SK-N-SH (cell line): Measurements from ENCODE around the gene DYNLRB1. TPM values are rescaled to one million over a fixed set of nuclear protein-coding genes. Genes with fewer than 3 reads are reported as not detected.

Experiments
- CTCF ChIA-PET: fragments of 300-600, 350-600 bp; formaldehyde crosslinking; extraction: SDS; loops from one replicate; lab custom pipeline; 2021; lab: Yijun Ruan, JAX
- POLR2A ChIA-PET: fragments of 350-600 bp; sonication (Branson Sonifier 250); formaldehyde crosslinking; extraction: SDS; loops from one replicate; lab custom pipeline; 2020; ENCODE audit warnings: antibody characterized with exemption, inconsistent platforms; lab: Yijun Ruan, JAX
- DNase-seq: peaks from one replicate; pipeline ENCODE4 v3.0.0; 2012
- H2AFZ ChIP-seq: fragments of 200-600 bp; sonication (generic); 2 replicates; pipeline ENCODE4 v1.8.1; 2016; ENCODE audit warnings: antibody characterized with exemption, mild to moderate bottlenecking, low read depth
- H3F3A ChIP-seq: fragments of 200-600 bp; sonication (generic); replicated peaks from 2 replicates; pipeline ENCODE3; 2016; ENCODE audit warnings: antibody characterized with exemption, mild to moderate bottlenecking; ENCODE audit not compliant: insufficient read depth
- H3K27ac ChIP-seq, 2 experiments: fragments of 200-500 bp in 1 of 2; fragments of 200-600 bp in 1 of 2; sonication (Bioruptor generic) in 1 of 2; sonication (generic), shearing (Covaris generic) in 1 of 2; 2 replicates each; pipeline versions ENCODE4 v1.5.1 to v1.6.1; 2014 to 2016; ENCODE audit warnings: low read depth in 2 of 2, inconsistent platforms in 1 of 2, low read length in 1 of 2, mild to moderate bottlenecking in 1 of 2, mixed read lengths in 1 of 2
- H3K27me3 ChIP-seq: fragments of 200-600 bp; sonication (generic), shearing (Covaris generic); 2 replicates; pipeline ENCODE4 v1.6.1; 2016; ENCODE audit warnings: mixed run types; ENCODE audit not compliant: insufficient read depth
- H3K36me3 ChIP-seq, 2 experiments: fragments of 200-500 bp in 1 of 2; fragments of 200-600 bp in 1 of 2; sonication (Bioruptor generic) in 1 of 2; sonication (generic) in 1 of 2; replicated peaks in 1 of 2; 2 replicates each; pipeline versions ENCODE3 to v1.5.1; 2014 to 2016; ENCODE audit warnings: low read length in 1 of 2, mild to moderate bottlenecking in 1 of 2; ENCODE audit not compliant: insufficient read depth in 2 of 2, control insufficient read depth in 1 of 2
- H3K4me1 ChIP-seq, 2 experiments: fragments of 200-500 bp in 1 of 2; fragments of 200-600 bp in 1 of 2; sonication (Bioruptor generic) in 1 of 2; sonication (generic), shearing (Covaris generic) in 1 of 2; 2 replicates each; pipeline versions ENCODE4 v1.5.1 to v1.6.1; 2014 to 2016; ENCODE audit warnings: low read depth in 1 of 2, low read length in 1 of 2, mixed run types in 1 of 2; ENCODE audit not compliant: insufficient read depth in 2 of 2, control insufficient read depth in 1 of 2
- H3K4me2 ChIP-seq: fragments of 200-600 bp; sonication (generic), shearing (Covaris generic); 2 replicates; pipeline ENCODE4 v1.6.1; 2017; ENCODE audit warnings: mixed run types
- H3K4me3 ChIP-seq, 2 experiments: fragments of 200-500 bp in 1 of 2; fragments of 200-600 bp in 1 of 2; sonication (Bioruptor generic) in 1 of 2; sonication (generic), shearing (Covaris generic) in 1 of 2; 2 replicates each; pipeline versions ENCODE4 v1.5.1 to v1.8.1; 2014 to 2016; ENCODE audit warnings: low read depth in 2 of 2, inconsistent platforms in 1 of 2, low read length in 1 of 2, mild to moderate bottlenecking in 1 of 2, mixed read lengths in 1 of 2, moderate library complexity in 1 of 2
- H3K79me2 ChIP-seq: fragments of 200-600 bp; sonication (generic); 2 replicates; pipeline ENCODE4 v1.8.1; 2017; ENCODE audit warnings: mild to moderate bottlenecking; ENCODE audit not compliant: insufficient read depth
- H3K9ac ChIP-seq: fragments of 200-600 bp; sonication (generic); 2 replicates; pipeline ENCODE4 v1.6.1; 2017; ENCODE audit warnings: mixed run types
- H3K9me2 ChIP-seq: fragments of 200-600 bp; sonication (generic); 2 replicates; pipeline ENCODE4 v1.6.1; 2017; ENCODE audit warnings: mixed run types
- H3K9me3 ChIP-seq: fragments of 200-600 bp; sonication (generic); 2 replicates; pipeline ENCODE4 v1.6.1; 2017; ENCODE audit warnings: mixed run types, mild to moderate bottlenecking, moderate library complexity
- H4K20me1 ChIP-seq: fragments of 200-600 bp; sonication (generic); 2 replicates; pipeline ENCODE4 v1.6.1; 2017; ENCODE audit warnings: mild to moderate bottlenecking, mixed run types; ENCODE audit not compliant: insufficient read depth
- CHD2 ChIP-seq: fragments of 150-350 bp; IDR thresholded peaks from 2 replicates; pipeline ENCODE4 v1.6.1; 2018; ENCODE audit warnings: low read length; ENCODE audit not compliant: partially characterized antibody
- ELF1 ChIP-seq: IDR thresholded peaks from 2 replicates; pipeline ENCODE4 v1.4.0; 2012
- EZH2phosphoT487 ChIP-seq: fragments of 200-600 bp; sonication (generic); IDR thresholded peaks from 2 replicates; pipeline ENCODE4 v1.6.1; 2017; ENCODE audit warnings: low read depth, mixed run types, mild to moderate bottlenecking, antibody characterized with exemption, moderate library complexity, borderline replicate concordance
- FOSL2 ChIP-seq: IDR thresholded peaks from 2 replicates; pipeline ENCODE4 v1.4.0; 2012; ENCODE audit warnings: low read depth, mild to moderate bottlenecking, moderate library complexity, borderline replicate concordance
- GABPA ChIP-seq: IDR thresholded peaks from 2 replicates; pipeline ENCODE4 v1.4.0; 2012; ENCODE audit warnings: low read depth, mild to moderate bottlenecking
- MEF2A ChIP-seq: IDR thresholded peaks from 2 replicates; pipeline ENCODE4 v1.4.0; 2012; ENCODE audit warnings: low read depth, borderline replicate concordance
- NFIC ChIP-seq: IDR thresholded peaks from 2 replicates; pipeline ENCODE4 v1.4.0; 2012; ENCODE audit warnings: borderline replicate concordance
- RAD21 ChIP-seq: IDR thresholded peaks from 2 replicates; pipeline ENCODE4 v1.6.1; 2012; ENCODE audit warnings: mild to moderate bottlenecking, low read length
- RXRA ChIP-seq: IDR thresholded peaks from 2 replicates; pipeline ENCODE4 v1.4.0; 2012; ENCODE audit warnings: low read depth, mild to moderate bottlenecking, borderline replicate concordance
- TAF1 ChIP-seq: IDR thresholded peaks from 2 replicates; pipeline ENCODE4 v1.6.1; 2012; ENCODE audit warnings: low read depth, mild to moderate bottlenecking, low read length, moderate library complexity, borderline replicate concordance
- TCF12 ChIP-seq: IDR thresholded peaks from 2 replicates; pipeline ENCODE4 v1.4.0; 2012
- TEAD4 ChIP-seq: IDR thresholded peaks from 2 replicates; pipeline ENCODE4 v1.4.0; 2012; ENCODE audit warnings: mild to moderate bottlenecking, borderline replicate concordance; ENCODE audit not compliant: insufficient read depth
- whole genome bisulfite sequencing: methylation state at CpG from one replicate; pipeline ENCODE4 v1.1.6; 2017; ENCODE audit warnings: low lambda C conversion rate; 5-methylcytosine and 5-hydroxymethylcytosine counted together
- polyA plus RNA-seq, 3 experiments: library from polyadenylated mRNA; depleted of rRNA; stranded (reverse); fragments of >200 nt; gene quantifications; 2 replicates each; pipeline ENCODE4 v1.2.3, GENCODE V29; 2012
- TF ChIP-seq, protein P1 (sequence below): IDR thresholded peaks from 2 replicates; pipeline ENCODE4; 2012
- TF ChIP-seq, protein P2 (sequence below): fragments of 200-600 bp; sonication (generic); IDR thresholded peaks from 2 replicates; pipeline ENCODE4 v1.6.1; 2017; ENCODE audit warnings: antibody characterized with exemption, mild to moderate bottlenecking, moderate library complexity
- TF ChIP-seq, protein P3 (sequence below): IDR thresholded peaks from 2 replicates; pipeline ENCODE4 v1.6.1; 2012; ENCODE audit warnings: mild to moderate bottlenecking, low read depth, low read length, moderate library complexity

DYNLRB1 gene
- polyA plus RNA-seq, 1 of the 3 experiments (the other 2 are of a cell fraction), result 402 TPM

DNA sequence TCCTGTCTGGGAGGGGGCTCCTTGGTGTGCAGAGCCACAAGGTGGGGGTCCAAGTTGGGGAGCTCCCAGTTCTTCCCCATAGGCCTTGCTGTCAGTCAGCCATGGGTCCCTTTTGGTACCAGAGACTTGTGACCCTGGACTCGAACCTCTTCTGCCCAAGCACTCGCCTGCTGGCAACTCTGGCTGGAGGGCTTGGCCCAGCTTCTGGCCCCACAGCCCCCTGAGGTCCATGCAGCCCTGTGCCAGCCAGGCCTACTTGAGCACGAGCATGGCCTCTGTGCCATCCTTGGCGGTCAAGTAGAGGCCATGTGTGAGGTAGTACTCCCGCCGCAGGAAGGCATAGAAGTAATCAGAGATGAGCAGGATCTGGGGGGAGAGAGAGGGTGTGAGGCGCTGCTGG lies 44.4 kb downstream of the DYNLRB1 start (continued):
- TF ChIP-seq GABPA, result no peak
- TF ChIP-seq MEF2A, result no peak
- TF ChIP-seq, protein P1, sequence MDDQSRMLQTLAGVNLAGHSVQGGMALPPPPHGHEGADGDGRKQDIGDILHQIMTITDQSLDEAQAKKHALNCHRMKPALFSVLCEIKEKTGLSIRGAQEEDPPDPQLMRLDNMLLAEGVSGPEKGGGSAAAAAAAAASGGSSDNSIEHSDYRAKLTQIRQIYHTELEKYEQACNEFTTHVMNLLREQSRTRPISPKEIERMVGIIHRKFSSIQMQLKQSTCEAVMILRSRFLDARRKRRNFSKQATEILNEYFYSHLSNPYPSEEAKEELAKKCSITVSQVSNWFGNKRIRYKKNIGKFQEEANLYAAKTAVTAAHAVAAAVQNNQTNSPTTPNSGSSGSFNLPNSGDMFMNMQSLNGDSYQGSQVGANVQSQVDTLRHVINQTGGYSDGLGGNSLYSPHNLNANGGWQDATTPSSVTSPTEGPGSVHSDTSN, result no peak
- TF ChIP-seq ELF1, result no peak

DNA sequence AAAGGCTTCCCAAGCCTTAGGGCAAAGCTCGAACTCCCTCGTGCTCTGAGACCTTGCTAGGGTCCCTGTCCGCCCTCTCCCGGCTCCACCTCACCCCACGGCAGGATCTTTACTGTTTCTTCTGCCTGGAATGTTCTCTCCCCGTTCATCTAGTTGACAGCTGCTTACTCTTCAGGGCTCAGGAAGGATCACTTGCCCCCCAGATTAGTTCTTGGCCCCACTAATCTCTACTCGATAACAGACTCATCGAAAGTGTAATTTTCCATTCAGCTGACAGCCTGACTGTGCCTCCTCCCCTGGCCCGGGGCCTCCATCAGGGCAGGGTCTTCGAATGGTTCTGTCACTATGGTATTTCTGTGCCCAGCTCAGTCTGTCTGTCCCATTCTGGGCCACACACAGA lies 45.4 kb downstream of the DYNLRB1 start:
- no peak overlapping the region for H2AFZ ChIP-seq
- H3K79me2 ChIP-seq, result no peaks in the 10 kb centered on the region
- peaks cover 0 to 9% of the 10 kb centered on the region in 2 experiments; a peak in 1 of 4 replicates for H3K4me1 ChIP-seq
- H3K27me3 ChIP-seq, result no peaks in the 10 kb centered on the region
- no peak for TF ChIP-seq RAD21
- TF ChIP-seq, protein P2, sequence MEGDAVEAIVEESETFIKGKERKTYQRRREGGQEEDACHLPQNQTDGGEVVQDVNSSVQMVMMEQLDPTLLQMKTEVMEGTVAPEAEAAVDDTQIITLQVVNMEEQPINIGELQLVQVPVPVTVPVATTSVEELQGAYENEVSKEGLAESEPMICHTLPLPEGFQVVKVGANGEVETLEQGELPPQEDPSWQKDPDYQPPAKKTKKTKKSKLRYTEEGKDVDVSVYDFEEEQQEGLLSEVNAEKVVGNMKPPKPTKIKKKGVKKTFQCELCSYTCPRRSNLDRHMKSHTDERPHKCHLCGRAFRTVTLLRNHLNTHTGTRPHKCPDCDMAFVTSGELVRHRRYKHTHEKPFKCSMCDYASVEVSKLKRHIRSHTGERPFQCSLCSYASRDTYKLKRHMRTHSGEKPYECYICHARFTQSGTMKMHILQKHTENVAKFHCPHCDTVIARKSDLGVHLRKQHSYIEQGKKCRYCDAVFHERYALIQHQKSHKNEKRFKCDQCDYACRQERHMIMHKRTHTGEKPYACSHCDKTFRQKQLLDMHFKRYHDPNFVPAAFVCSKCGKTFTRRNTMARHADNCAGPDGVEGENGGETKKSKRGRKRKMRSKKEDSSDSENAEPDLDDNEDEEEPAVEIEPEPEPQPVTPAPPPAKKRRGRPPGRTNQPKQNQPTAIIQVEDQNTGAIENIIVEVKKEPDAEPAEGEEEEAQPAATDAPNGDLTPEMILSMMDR, result no peak
- no peak for TF ChIP-seq RXRA
- no peak for TF ChIP-seq CHD2
- TF ChIP-seq NFIC, result no peak
- no peak for TF ChIP-seq TAF1
- TF ChIP-seq FOSL2, result no peak
- TF ChIP-seq, protein P3, sequence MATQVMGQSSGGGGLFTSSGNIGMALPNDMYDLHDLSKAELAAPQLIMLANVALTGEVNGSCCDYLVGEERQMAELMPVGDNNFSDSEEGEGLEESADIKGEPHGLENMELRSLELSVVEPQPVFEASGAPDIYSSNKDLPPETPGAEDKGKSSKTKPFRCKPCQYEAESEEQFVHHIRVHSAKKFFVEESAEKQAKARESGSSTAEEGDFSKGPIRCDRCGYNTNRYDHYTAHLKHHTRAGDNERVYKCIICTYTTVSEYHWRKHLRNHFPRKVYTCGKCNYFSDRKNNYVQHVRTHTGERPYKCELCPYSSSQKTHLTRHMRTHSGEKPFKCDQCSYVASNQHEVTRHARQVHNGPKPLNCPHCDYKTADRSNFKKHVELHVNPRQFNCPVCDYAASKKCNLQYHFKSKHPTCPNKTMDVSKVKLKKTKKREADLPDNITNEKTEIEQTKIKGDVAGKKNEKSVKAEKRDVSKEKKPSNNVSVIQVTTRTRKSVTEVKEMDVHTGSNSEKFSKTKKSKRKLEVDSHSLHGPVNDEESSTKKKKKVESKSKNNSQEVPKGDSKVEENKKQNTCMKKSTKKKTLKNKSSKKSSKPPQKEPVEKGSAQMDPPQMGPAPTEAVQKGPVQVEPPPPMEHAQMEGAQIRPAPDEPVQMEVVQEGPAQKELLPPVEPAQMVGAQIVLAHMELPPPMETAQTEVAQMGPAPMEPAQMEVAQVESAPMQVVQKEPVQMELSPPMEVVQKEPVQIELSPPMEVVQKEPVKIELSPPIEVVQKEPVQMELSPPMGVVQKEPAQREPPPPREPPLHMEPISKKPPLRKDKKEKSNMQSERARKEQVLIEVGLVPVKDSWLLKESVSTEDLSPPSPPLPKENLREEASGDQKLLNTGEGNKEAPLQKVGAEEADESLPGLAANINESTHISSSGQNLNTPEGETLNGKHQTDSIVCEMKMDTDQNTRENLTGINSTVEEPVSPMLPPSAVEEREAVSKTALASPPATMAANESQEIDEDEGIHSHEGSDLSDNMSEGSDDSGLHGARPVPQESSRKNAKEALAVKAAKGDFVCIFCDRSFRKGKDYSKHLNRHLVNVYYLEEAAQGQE, result no peak
- no peak for TF ChIP-seq TEAD4
- TF ChIP-seq ELF1, result no peak
- TF ChIP-seq EZH2phosphoT487, result no peak
- no peak for TF ChIP-seq TCF12
- no peaks in the 10 kb centered on the region for H4K20me1 ChIP-seq
- ChIA-PET CTCF (interaction anchor here (0.8 to 4.4 kb wide), 8 partner anchors 14 to 250 kb away, joined by 3 to 17 read pairs (median 4); no protein-coding TSS in a partner anchor), POLR2A (interaction anchor here (1.3 to 1.7 kb wide), 2 partner anchors 115 to 142 kb away, joined by 4 read pairs; partner anchors contain the start of genes PIGU and TP53INP2)
- 88% methylated on average over 10 of the region's 10 CpGs for whole genome bisulfite sequencing
- no peaks in the 10 kb centered on the region for H3K9me2 ChIP-seq
- no peaks in the 10 kb centered on the region for H3K9me3 ChIP-seq
- no peak for DNase-seq
- peaks cover 0 to 6% of the 10 kb centered on the region in 2 experiments for H3K36me3 ChIP-seq
- H3K4me2 ChIP-seq, result no peak overlapping the region
- H3K9ac ChIP-seq, result no peak overlapping the region
- no peak overlapping the region for H3K4me3 ChIP-seq
- no peak overlapping the region for H3K27ac ChIP-seq
- no peaks in the 10 kb centered on the region for H3F3A ChIP-seq
